Suprapubic skin (tissue), 4 donors: Measurements from ENCODE around the gene MAP7. TPM values are rescaled to one million over a fixed set of nuclear protein-coding genes. Genes with fewer than 3 reads are reported as not detected.

ENCODE experiments used
- DNase-seq, 2 donors: peaks; one replicate each; pipeline ENCODE4 v3.0.0-alpha.2; 2019; ENCODE audit warnings: low spot score in 2 of 2
- H3K27ac ChIP-seq: fragments of 200-600 bp; sonication (generic); one replicate; pipeline ENCODE4 v1.5.1; 2019
- H3K27me3 ChIP-seq: fragments of 200-600 bp; sonication (generic); one replicate; pipeline ENCODE4 v1.5.1; 2019
- H3K36me3 ChIP-seq: fragments of 200-600 bp; sonication (generic); one replicate; pipeline ENCODE4 v1.5.1; 2019
- H3K4me1 ChIP-seq: fragments of 200-600 bp; sonication (generic); one replicate; pipeline ENCODE4 v1.5.1; 2019
- H3K4me3 ChIP-seq: fragments of 200-600 bp; sonication (generic); one replicate; pipeline ENCODE4 v1.5.1; 2019; ENCODE audit warnings: mild to moderate bottlenecking
- H3K9me3 ChIP-seq: fragments of 200-600 bp; sonication (generic); one replicate; pipeline ENCODE4 v1.5.1; 2019
- EP300 ChIP-seq: sonication (generic); formaldehyde crosslinking; IDR thresholded peaks from one replicate; pipeline ENCODE4 v1.6.1; 2017; ENCODE audit warnings: antibody characterized with exemption
- POLR2A ChIP-seq, 2 donors: fragments of 450-650 bp; IDR thresholded peaks; one replicate each; pipeline ENCODE4 v1.6.1; 2017; ENCODE audit warnings: antibody characterized with exemption in 2 of 2, mild to moderate bottlenecking in 2 of 2, moderate library complexity in 2 of 2
- POLR2AphosphoS5 ChIP-seq, 3 donors: sonication (generic); formaldehyde crosslinking; IDR thresholded peaks; one replicate each; pipeline ENCODE4 v1.6.1; 2017; ENCODE audit warnings: antibody characterized with exemption in 3 of 3
- WGBS: methylation state at CpG from one replicate; pipeline ENCODE4 v1.1.5; 2018; 5-methylcytosine and 5-hydroxymethylcytosine counted together
- total RNA-seq, 4 donors: library from RNA; depleted of rRNA; stranded (reverse); fragments of >200 nt; gene quantifications; one replicate each; pipeline ENCODE4 v1.1.0, GENCODE V29; 2016
- TF ChIP-seq, protein P1 (sequence below), 2 donors: fragments of 200-600 bp in 1 of 2; fragments of 450-650 bp in 1 of 2; sonication (generic) in 1 of 2; IDR thresholded peaks; one replicate each; pipeline ENCODE4 v1.5.1; 2016 to 2019; ENCODE audit warnings: antibody characterized with exemption in 2 of 2, mild to moderate bottlenecking in 1 of 2, moderate library complexity in 1 of 2

Gene MAP7
- total RNA-seq, 4 donors from 2014 or later = 25.9 to 41.0 (median 28.8) TPM

DNA sequence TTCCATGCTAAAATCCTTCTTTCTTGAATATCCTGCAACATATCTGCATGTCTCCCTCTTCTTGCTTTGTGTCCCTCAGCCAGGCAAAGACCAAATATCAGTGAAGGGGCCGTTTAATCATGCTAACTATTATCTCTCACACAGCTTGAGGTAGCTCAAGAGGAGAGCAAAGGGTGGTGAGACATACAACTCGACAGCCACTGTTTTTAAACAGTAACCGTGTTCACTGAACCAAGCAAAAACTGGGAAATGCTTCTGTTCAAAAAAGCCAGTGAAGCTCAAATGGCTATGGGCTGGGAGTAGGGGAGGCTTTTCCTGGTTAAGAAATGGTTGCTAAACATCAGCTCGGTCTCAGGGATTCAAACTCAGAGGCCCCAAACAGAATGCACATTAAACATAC lies 83.4 kb downstream of the MAP7 start:
- Histone ChIP-seq H3K36me3 (no peaks in the 10 kb centered on the region), H3K4me1 (no peaks in the 10 kb centered on the region), H3K27me3 (no peaks in the 10 kb centered on the region), H3K9me3 (no peaks in the 10 kb centered on the region), H3K27ac (no peak overlapping the region), H3K4me3 (no peak overlapping the region)
- TF ChIP-seq POLR2A (IDR thresholded peaks at IDR 0.05) (no peak), POLR2AphosphoS5 (IDR thresholded peaks at IDR 0.05) (no peak), EP300 (no peak)
- TF ChIP-seq, protein P1, sequence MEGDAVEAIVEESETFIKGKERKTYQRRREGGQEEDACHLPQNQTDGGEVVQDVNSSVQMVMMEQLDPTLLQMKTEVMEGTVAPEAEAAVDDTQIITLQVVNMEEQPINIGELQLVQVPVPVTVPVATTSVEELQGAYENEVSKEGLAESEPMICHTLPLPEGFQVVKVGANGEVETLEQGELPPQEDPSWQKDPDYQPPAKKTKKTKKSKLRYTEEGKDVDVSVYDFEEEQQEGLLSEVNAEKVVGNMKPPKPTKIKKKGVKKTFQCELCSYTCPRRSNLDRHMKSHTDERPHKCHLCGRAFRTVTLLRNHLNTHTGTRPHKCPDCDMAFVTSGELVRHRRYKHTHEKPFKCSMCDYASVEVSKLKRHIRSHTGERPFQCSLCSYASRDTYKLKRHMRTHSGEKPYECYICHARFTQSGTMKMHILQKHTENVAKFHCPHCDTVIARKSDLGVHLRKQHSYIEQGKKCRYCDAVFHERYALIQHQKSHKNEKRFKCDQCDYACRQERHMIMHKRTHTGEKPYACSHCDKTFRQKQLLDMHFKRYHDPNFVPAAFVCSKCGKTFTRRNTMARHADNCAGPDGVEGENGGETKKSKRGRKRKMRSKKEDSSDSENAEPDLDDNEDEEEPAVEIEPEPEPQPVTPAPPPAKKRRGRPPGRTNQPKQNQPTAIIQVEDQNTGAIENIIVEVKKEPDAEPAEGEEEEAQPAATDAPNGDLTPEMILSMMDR (IDR thresholded peaks at IDR 0.05) = no peak
- no peak for DNase-seq
- 72% methylated on average over 4 of the region's 4 CpGs for WGBS

DNA sequence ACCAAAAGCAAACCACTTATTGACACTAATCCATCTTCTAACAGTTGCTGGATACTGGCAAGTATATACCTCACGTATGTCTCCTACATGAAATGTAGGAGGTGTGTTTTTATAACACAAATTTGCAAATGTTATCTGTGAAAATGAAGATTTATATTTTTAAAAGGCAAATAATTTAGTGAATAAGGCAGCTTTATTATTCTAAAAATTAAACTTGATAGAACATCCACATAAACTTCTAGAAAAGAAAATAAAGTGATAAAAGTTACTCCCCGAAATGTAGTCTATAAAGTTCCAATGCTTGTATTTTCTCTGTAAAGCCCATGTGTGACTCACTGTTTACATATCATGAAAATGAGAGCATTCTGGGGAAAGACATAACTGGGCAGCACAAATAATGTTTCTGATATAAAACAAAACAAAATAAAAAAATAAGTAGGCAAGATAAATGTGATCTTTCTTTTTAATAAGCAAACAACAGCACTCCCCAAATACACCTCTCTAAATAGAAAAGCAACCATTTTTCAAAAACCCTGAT lies 84.4 kb downstream of the MAP7 start:
- no peak for DNase-seq
- Histone ChIP-seq H3K36me3 (no peaks in the 10 kb centered on the region), H3K9me3 (no peaks in the 10 kb centered on the region), H3K27ac (no peak overlapping the region), H3K27me3 (no peaks in the 10 kb centered on the region), H3K4me1 (no peaks in the 10 kb centered on the region), H3K4me3 (no peak overlapping the region)
- 87% methylated on average over 2 of the region's 2 CpGs for WGBS
- TF ChIP-seq POLR2A (IDR thresholded peaks at IDR 0.05) (no peak), POLR2AphosphoS5 (IDR thresholded peaks at IDR 0.05) (no peak), EP300 (no peak)
- TF ChIP-seq, protein P1 (IDR thresholded peaks at IDR 0.05) = no peak

DNA sequence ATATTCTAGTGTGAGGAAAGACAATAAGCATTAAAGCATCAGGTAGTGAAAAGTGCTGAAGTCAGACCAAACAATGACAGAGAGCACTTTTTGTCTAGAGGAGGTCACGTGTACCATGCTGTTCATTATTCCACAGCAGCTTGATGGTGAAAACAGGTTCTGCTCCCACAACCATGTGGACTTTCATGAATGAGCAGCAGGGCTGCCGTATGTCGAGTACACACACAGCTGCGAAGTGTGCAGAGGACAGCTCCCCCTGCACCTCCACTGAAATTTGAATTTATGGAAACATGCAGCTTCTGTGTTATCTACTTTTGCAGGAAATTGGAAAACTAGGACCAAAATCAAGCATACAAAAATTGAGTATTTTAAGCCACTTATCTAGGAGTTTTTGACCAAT lies 85.3 kb downstream of the MAP7 start:
- TF ChIP-seq POLR2A (IDR thresholded peaks at IDR 0.05) (no peak), POLR2AphosphoS5 (IDR thresholded peaks at IDR 0.05) (no peak), EP300 (no peak)
- TF ChIP-seq, protein P1 (IDR thresholded peaks at IDR 0.05) = no peak

DNA sequence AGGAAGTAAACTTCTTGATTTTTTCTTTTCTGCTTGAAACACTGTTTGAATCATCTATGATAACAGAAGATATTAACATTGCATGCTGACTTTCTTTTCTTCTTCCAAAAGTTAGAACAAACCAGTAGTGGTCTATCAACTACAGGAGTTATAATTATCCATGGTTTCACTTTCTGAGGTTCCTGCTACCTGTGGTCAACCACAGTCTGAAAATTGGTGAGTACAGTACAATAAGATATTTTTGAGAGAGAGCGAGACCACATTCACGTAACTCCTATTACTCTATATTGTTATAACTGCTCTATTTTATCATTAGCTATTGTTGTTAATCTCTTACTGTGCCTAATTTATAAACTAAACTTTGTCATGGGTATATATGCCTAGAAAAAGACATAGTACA lies 86.1 kb downstream of the MAP7 start:
- Histone ChIP-seq H3K27ac (no peak overlapping the region), H3K27me3 (no peaks in the 10 kb centered on the region), H3K36me3 (no peaks in the 10 kb centered on the region), H3K4me1 (no peaks in the 10 kb centered on the region), H3K9me3 (no peaks in the 10 kb centered on the region), H3K4me3 (no peak overlapping the region)
- no peak for DNase-seq
- TF ChIP-seq EP300 (no peak), POLR2A (IDR thresholded peaks at IDR 0.05) (no peak), POLR2AphosphoS5 (IDR thresholded peaks at IDR 0.05) (no peak)
- TF ChIP-seq, protein P1 (IDR thresholded peaks at IDR 0.05) = no peak
- 89% methylated on average over 2 of the region's 2 CpGs for WGBS

More for the DNA sequence above, 85.3 kb downstream of the MAP7 start:
- WGBS = 88% methylated on average over 4 of the region's 4 CpGs
- no peaks in the 10 kb centered on the region for H3K9me3 ChIP-seq
- no peaks in the 10 kb centered on the region for H3K27me3 ChIP-seq
- no peak overlapping the region for H3K27ac ChIP-seq
- H3K4me3 ChIP-seq = no peak overlapping the region
- H3K4me1 ChIP-seq = no peaks in the 10 kb centered on the region
- DNase-seq = no peak
- no peaks in the 10 kb centered on the region for H3K36me3 ChIP-seq

DNA sequence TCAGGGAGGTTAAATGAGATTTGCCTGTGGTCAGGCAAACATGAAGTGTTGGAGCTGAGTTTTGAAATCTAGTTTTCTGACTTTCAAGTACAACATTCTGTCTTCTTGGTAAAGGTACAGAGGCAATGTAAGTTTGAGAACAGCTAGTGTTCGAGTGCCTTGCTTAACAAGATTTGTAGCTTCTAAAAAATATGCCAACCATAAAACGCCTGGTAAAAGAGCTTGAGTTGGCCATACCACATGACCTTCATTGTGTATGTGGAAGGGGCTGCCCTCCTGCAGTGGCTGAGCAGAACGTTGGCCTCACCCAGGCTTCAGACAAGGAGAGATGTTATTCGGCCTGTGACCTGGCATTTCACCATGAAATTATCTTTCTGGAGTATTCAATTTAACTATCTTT lies 86.5 kb downstream of the MAP7 start:
- 73% methylated on average over 4 of the region's 4 CpGs for WGBS
- TF ChIP-seq, protein P1 (IDR thresholded peaks at IDR 0.05) = no peak
- TF ChIP-seq EP300 (no peak), POLR2A (IDR thresholded peaks at IDR 0.05) (no peak), POLR2AphosphoS5 (IDR thresholded peaks at IDR 0.05) (no peak)
- H3K4me3 ChIP-seq = no peak overlapping the region
- H3K4me1 ChIP-seq = no peaks in the 10 kb centered on the region
- H3K27me3 ChIP-seq = no peaks in the 10 kb centered on the region
- H3K9me3 ChIP-seq = no peaks in the 10 kb centered on the region
- H3K27ac ChIP-seq = no peak overlapping the region
- DNase-seq = no peak
- H3K36me3 ChIP-seq = no peaks in the 10 kb centered on the region
